Kasumi-1 (cell line): Measurements from ENCODE around the gene ZNF892.
"Not testable (repeated sequence)": the region's sequence is repeated elsewhere in the genome, so short reads cannot be mapped to it uniquely, and the experiment has no call there.

Source experiments
- DNase-seq, 2 experiments: peaks; one replicate each; lab custom pipeline; 2025; lab: John Stamatoyannopoulos, UW

ZNF892 gene

GRCh38 chr2:95207111-95207961, at the start of gene ZNF892:
Gene ZNF892 (plus strand): TSS chr2:95207521. CDS start chr2:95207816, 295 bp downstream.
- peak; percentile 80 to 83 for DNase-seq

- DNase-seq = no peak
These were observed 48.9 kb upstream of the ZNF892 start for GRCh38 chr2:95158441-95158840.

- DNase-seq = peak in 1 of 2 experiments; percentile 2
These were observed 48.3 kb upstream of the ZNF892 start for GRCh38 chr2:95158891-95159619.

GRCh38 chr2:95159690-95160449, 47.5 kb upstream of the ZNF892 start, which contains the start of gene ZNF514:
Gene ZNF514 (minus strand): TSS chr2:95159848. CDS start chr2:95153253, 6,595 bp downstream.
- peak; percentile 27 to 44 for DNase-seq

- no peak for DNase-seq
These were observed 42.3 kb upstream of the ZNF892 start for GRCh38 chr2:95165030-95165370.

GRCh38 chr2:95165371-95166064, 41.8 kb upstream of the ZNF892 start, which contains the start of gene ZNF2:
Gene ZNF2 (plus strand): TSS chr2:95165809. CDS start chr2:95176227, 10,418 bp downstream.
- peak; percentile 96 for DNase-seq

GRCh38 chr2:95166065-95166763, 41.1 kb upstream of the ZNF892 start:
- peak in 1 of 2 experiments; percentile 43 for DNase-seq

- DNase-seq = no peak
These were observed 35.4 kb upstream of the ZNF892 start for GRCh38 chr2:95171902-95172301.

GRCh38 chr2:95174031-95174542, 33.2 kb upstream of the ZNF892 start:
- no peak for DNase-seq

GRCh38 chr2:95179451-95179850, 27.9 kb upstream of the ZNF892 start:
- no peak for DNase-seq

- DNase-seq = no peak
These were observed 25.5 kb upstream of the ZNF892 start for GRCh38 chr2:95181774-95182173.

GRCh38 chr2:95185197-95185596, 22.1 kb upstream of the ZNF892 start:
- no peak for DNase-seq

GRCh38 chr2:95185973-95186372, 21.3 kb upstream of the ZNF892 start:
- no peak for DNase-seq

GRCh38 chr2:95192956-95193355, 14.4 kb upstream of the ZNF892 start:
- not testable (repeated sequence) for DNase-seq

- DNase-seq = no peak
These were observed 3.4 kb upstream of the ZNF892 start for GRCh38 chr2:95203911-95204310.

GRCh38 chr2:95204396-95204795, 2.9 kb upstream of the ZNF892 start:
- no peak for DNase-seq

- no peak for DNase-seq
These were observed 1.2 kb upstream of the ZNF892 start for GRCh38 chr2:95206096-95206495.

- DNase-seq = no peak
These were observed 785 bp downstream of the ZNF892 start for GRCh38 chr2:95208106-95208505.

GRCh38 chr2:95215018-95215612, 7.8 kb downstream of the ZNF892 start:
- no peak for DNase-seq

- DNase-seq = no peak
These were observed 13.1 kb downstream of the ZNF892 start for GRCh38 chr2:95220449-95220848.
